GM12878 (cell line): ENCODE measurements around the gene TMEM179B. TPM values are rescaled to one million over a fixed set of nuclear protein-coding genes. Genes with fewer than 3 reads are reported as not detected.

Source experiments
- ATAC-seq: fragments of 200-7000 bp; cut with Tn5 transposase; 3 replicates; pipeline ENCODE4 v1.9.1; 2020; ENCODE audit warnings: mild to moderate bottlenecking, moderate library complexity
- BruUV-seq: library from RNA; stranded (reverse); fragments of 400-500 nt; replicated peaks from 2 replicates; lab custom pipeline; 2021; lab: Mats Ljungman, UMichigan
- CTCF ChIA-PET: fragments of 300-600 bp; sonication (Branson Sonifier 250); formaldehyde crosslinking; extraction: SDS; loops from one replicate; lab custom pipeline; 2021; ENCODE audit warnings: inconsistent platforms; lab: Yijun Ruan, JAX
- POLR2A ChIA-PET: fragments of 350-600 bp; formaldehyde crosslinking; extraction: SDS; loops from one replicate; lab custom pipeline; 2021; ENCODE audit warnings: inconsistent platforms; lab: Charles Lee
- RAD21 ChIA-PET: fragments of 300-600 bp; sonication (Branson Sonifier 250); formaldehyde crosslinking; loops from one replicate; lab custom pipeline; 2023; ENCODE audit warnings: antibody characterized with exemption; ENCODE audit not compliant: unreplicated experiment; lab: Charles Lee
- SMC1A ChIA-PET: fragments of 300-600 bp; sonication (Branson Sonifier 250); formaldehyde crosslinking; loops from one replicate; lab custom pipeline; 2023; ENCODE audit not compliant: unreplicated experiment, uncharacterized antibody; lab: Charles Lee
- DNase-seq: peaks from one replicate; pipeline ENCODE4 v3.0.0-alpha.2; 2011; ENCODE audit warnings: low read depth, low spot score
- FAIRE-seq: peaks from 3 replicates; lab custom pipeline; 2011; peaks lifted over from hg19 to GRCh38; lab: Jason Lieb, UNC
- H2AFZ ChIP-seq: 2 replicates; pipeline ENCODE4 v1.6.0; 2011; ENCODE audit warnings: low read depth, low read length, control low read depth; ENCODE audit not compliant: control insufficient read depth
- H3K27ac ChIP-seq: 2 replicates; pipeline ENCODE4 v1.5.1; 2011; ENCODE audit warnings: control low read depth; ENCODE audit not compliant: control insufficient read depth, insufficient read depth
- H3K27me3 ChIP-seq, 2 experiments: replicated peaks in 1 of 2; 2 replicates each; pipeline versions ENCODE4 v1.6.0 to v1.6.1; 2011; ENCODE audit warnings: low read length in 1 of 2; ENCODE audit not compliant: control insufficient read depth in 2 of 2, insufficient read depth in 2 of 2
- H3K36me3 ChIP-seq, 2 experiments: 2 replicates each; pipeline ENCODE4 v1.5.1; 2011; ENCODE audit warnings: low read length in 1 of 2; ENCODE audit not compliant: control insufficient read depth in 2 of 2, insufficient read depth in 2 of 2
- H3K4me1 ChIP-seq: 2 replicates; pipeline ENCODE4 v1.6.1; 2011; ENCODE audit warnings: mild to moderate bottlenecking, low read length, moderate library complexity, mixed read lengths; ENCODE audit not compliant: control insufficient read depth, insufficient read depth
- H3K4me2 ChIP-seq: 2 replicates; pipeline ENCODE4 v1.6.0; 2011; ENCODE audit warnings: control low read depth; ENCODE audit not compliant: control insufficient read depth, insufficient read depth
- H3K4me3 ChIP-seq: fragments of 200-600 bp; sonication (generic); 2 replicates; pipeline ENCODE4 v1.5.1; 2016
- H3K79me2 ChIP-seq: 2 replicates; pipeline ENCODE4 v1.6.0; 2011; ENCODE audit warnings: low read length; ENCODE audit not compliant: control insufficient read depth, insufficient read depth
- H3K9ac ChIP-seq: 2 replicates; pipeline ENCODE4 v1.8.0; 2011; ENCODE audit warnings: low read length, control low read depth, mixed read lengths; ENCODE audit not compliant: control insufficient read depth, insufficient read depth
- H3K9me3 ChIP-seq: replicated peaks from 3 replicates; pipeline ENCODE4 v1.5.1; 2011; ENCODE audit warnings: mild to moderate bottlenecking, low read length; ENCODE audit not compliant: control insufficient read depth, insufficient read depth
- H4K20me1 ChIP-seq: 2 replicates; pipeline ENCODE4 v1.6.0; 2011; ENCODE audit not compliant: control insufficient read depth, insufficient read depth
- BRCA1 ChIP-seq: IDR thresholded peaks from 2 replicates; pipeline ENCODE4 v1.6.1; 2011; ENCODE audit warnings: low read depth, low read length, improper control_type of control experiment
- NR2C2 ChIP-seq: IDR thresholded peaks from 2 replicates; pipeline ENCODE4 v1.6.1; 2011; ENCODE audit warnings: borderline replicate concordance, low read depth; ENCODE audit not compliant: control insufficient read depth, insufficient read length
- POLR2A ChIP-seq: IDR thresholded peaks from 2 replicates; pipeline ENCODE4 v1.6.1; 2011; ENCODE audit warnings: low read depth, mild to moderate bottlenecking, low read length
- TCF3 ChIP-seq: IDR thresholded peaks from 2 replicates; pipeline ENCODE4 v1.6.1; 2012; ENCODE audit warnings: low read depth, mild to moderate bottlenecking, low read length, borderline replicate concordance; ENCODE audit not compliant: insufficient read depth
- WGBS: methylation state at CpG from one replicate; pipeline ENCODE4 v1.1.6; 2016; ENCODE audit warnings: low lambda C conversion rate; ENCODE audit not compliant: insufficient replicate concordance, insufficient coverage; ENCODE audit errors: missing lambda C conversion rate; 5-methylcytosine and 5-hydroxymethylcytosine counted together
- in situ Hi-C: fragments of 300-500 bp; cut with MboI; formaldehyde crosslinking; loops from 9 replicates; pipeline ENCODE4 v1.14.3; 2018; ENCODE audit warnings: mixed read lengths
- intact Hi-C: fragments of 100-400 bp; cut with micrococcal nuclease; formaldehyde crosslinking; loops from one replicate; pipeline ENCODE4 v1.14.2; 2022; ENCODE audit not compliant: unreplicated experiment
- polyA plus RNA-seq, 11 experiments: library from polyadenylated mRNA; depleted of rRNA in 4 of 11; unstranded in 6 of 11; stranded (reverse) in 5 of 11; fragments of >200 nt; fragmentation: Nextera tagmentation in 4 of 11; fragmentation: Illumina TruSeq in 1 of 11; extraction: Ambion mirVana in 4 of 11; extraction: Trizol in 1 of 11; gene quantifications; 1 replicate in 1 of 11; 2 replicates in 10 of 11; pipeline versions ENCODE4 v1.2.1 to v1.2.3, GENCODE V29; 2011 to 2016; ENCODE audit warnings: inconsistent platforms in 2 of 11, missing spikeins in 2 of 11, low read depth in 1 of 11
- total RNA-seq, 4 experiments: library from RNA; depleted of rRNA in 3 of 4; stranded (reverse); fragments of >200 nt in 3 of 4; fragmentation: Illumina TruSeq in 1 of 4; extraction: Trizol in 1 of 4; gene quantifications; 2 replicates each; pipeline versions ENCODE4 v1.2.1 to v1.2.3, GENCODE V29; 2013 to 2021
- TF ChIP-seq, protein P1 (sequence below): fragments of 450-650 bp; IDR thresholded peaks from 2 replicates; pipeline ENCODE4 v1.6.1; 2014; ENCODE audit warnings: mild to moderate bottlenecking
- TF ChIP-seq, protein P2 (sequence below): fragments of 150-350 bp; IDR thresholded peaks from 2 replicates; pipeline ENCODE4 v1.6.1; 2016; ENCODE audit warnings: low read depth, low read length

Gene TMEM179B
- total and polyA plus RNA-seq, 10 of the 15 experiments (the other 5 are each of a cell fraction or from before 2014, with no cell fraction given): 21.7 to 82.4 (median 42.0) TPM

DNA sequence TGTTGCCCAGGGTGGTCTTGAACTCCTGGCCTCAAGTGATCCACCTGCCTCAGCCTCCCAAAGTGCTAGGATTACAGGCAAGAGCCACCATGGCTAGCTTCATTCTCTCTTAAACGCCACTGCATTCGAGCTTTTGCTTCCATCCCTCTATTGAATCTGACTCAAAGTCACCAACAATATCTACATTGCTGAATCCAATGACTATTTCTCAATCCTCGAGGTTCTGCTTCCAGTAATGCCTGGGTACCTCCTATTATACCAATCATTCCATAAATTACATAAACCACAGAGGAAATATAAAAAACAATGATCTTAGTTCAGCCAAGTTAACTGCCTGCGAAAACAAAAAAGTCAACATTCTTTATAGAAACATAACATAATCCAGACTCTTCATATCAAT, 29.9 kb downstream of the TMEM179B start:
- Histone ChIP-seq H3K4me2 (no peak overlapping the region), H3K9ac (no peak overlapping the region), H3K27ac (no peak overlapping the region), H2AFZ (no peak overlapping the region), H3K79me2 (no peaks in the 10 kb centered on the region), H3K9me3 (no peaks in the 10 kb centered on the region), H3K4me1 (no peaks in the 10 kb centered on the region), H3K27me3 (no peaks in the 10 kb centered on the region), H3K4me3 (no peak overlapping the region), H4K20me1 (no peaks in the 10 kb centered on the region), H3K36me3 (peaks cover under 1 to 2% of the 10 kb centered on the region in 2 experiments; a peak in 2 of 4 replicates)
- 96% methylated on average over 4 of the region's 4 CpGs for WGBS
- POLR2A ChIA-PET: interaction anchor here (0.6 to 1.2 kb wide), 4 partner anchors 9 to 137 kb away, joined by 3 to 4 read pairs (median 3); partner anchors contain the start of gene STX5
- no peak for FAIRE-seq
- SMC1A ChIA-PET: interaction anchor here (0.6 to 2.2 kb wide), 4 partner anchors 10 to 65 kb away, joined by 3 to 10 read pairs (median 4); partner anchors contain the start of gene NXF1
- ATAC-seq: no peak
- CTCF ChIA-PET: interaction anchor here (0.7 to 1.5 kb wide), 3 partner anchors 10 to 58 kb away, joined by 3 to 4 read pairs (median 4); no protein-coding TSS in a partner anchor
- intact Hi-C loops (no loop called here), in situ Hi-C loops (no loop called here)
- TF ChIP-seq TCF3 (no peak), BRCA1 (no peak), NR2C2 (no peak), POLR2A (no peak)
- TF ChIP-seq, protein P1, sequence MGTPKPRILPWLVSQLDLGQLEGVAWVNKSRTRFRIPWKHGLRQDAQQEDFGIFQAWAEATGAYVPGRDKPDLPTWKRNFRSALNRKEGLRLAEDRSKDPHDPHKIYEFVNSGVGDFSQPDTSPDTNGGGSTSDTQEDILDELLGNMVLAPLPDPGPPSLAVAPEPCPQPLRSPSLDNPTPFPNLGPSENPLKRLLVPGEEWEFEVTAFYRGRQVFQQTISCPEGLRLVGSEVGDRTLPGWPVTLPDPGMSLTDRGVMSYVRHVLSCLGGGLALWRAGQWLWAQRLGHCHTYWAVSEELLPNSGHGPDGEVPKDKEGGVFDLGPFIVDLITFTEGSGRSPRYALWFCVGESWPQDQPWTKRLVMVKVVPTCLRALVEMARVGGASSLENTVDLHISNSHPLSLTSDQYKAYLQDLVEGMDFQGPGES: no peak
- TF ChIP-seq, protein P2, sequence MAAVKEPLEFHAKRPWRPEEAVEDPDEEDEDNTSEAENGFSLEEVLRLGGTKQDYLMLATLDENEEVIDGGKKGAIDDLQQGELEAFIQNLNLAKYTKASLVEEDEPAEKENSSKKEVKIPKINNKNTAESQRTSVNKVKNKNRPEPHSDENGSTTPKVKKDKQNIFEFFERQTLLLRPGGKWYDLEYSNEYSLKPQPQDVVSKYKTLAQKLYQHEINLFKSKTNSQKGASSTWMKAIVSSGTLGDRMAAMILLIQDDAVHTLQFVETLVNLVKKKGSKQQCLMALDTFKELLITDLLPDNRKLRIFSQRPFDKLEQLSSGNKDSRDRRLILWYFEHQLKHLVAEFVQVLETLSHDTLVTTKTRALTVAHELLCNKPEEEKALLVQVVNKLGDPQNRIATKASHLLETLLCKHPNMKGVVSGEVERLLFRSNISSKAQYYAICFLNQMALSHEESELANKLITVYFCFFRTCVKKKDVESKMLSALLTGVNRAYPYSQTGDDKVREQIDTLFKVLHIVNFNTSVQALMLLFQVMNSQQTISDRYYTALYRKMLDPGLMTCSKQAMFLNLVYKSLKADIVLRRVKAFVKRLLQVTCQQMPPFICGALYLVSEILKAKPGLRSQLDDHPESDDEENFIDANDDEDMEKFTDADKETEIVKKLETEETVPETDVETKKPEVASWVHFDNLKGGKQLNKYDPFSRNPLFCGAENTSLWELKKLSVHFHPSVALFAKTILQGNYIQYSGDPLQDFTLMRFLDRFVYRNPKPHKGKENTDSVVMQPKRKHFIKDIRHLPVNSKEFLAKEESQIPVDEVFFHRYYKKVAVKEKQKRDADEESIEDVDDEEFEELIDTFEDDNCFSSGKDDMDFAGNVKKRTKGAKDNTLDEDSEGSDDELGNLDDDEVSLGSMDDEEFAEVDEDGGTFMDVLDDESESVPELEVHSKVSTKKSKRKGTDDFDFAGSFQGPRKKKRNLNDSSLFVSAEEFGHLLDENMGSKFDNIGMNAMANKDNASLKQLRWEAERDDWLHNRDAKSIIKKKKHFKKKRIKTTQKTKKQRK: no peak
- BruUV-seq: no TSS peak
- RAD21 ChIA-PET: interaction anchor here (0.7 kb wide), 1 partner anchor 15 kb away, joined by 3 read pairs; the partner anchor contains the start of gene STX5
- DNase-seq: no peak
